K562 treated with DMSO at 1 percent for 24 hours (cell line): ENCODE measurements around the gene CFAP46. TPM values are rescaled to one million over a fixed set of nuclear protein-coding genes. Genes with fewer than 3 reads are reported as not detected.

Experiments used
- total RNA-seq: library from RNA; unstranded; fragments of 300-600 nt; gene quantifications from 2 replicates; pipeline ENCODE4 v1.2.3, GENCODE V29; 2022; ENCODE audit warnings: low read depth; ENCODE audit not compliant: insufficient read depth

CFAP46 gene
- not detected in 2 replicates for total RNA-seq

GRCh38 chr10:132942101-132943057 lies at the start of gene CFAP46:
CFAP46 (minus strand) TSS chr10:132942570; CDS start chr10:132942484, 86 bp downstream.

DNA sequence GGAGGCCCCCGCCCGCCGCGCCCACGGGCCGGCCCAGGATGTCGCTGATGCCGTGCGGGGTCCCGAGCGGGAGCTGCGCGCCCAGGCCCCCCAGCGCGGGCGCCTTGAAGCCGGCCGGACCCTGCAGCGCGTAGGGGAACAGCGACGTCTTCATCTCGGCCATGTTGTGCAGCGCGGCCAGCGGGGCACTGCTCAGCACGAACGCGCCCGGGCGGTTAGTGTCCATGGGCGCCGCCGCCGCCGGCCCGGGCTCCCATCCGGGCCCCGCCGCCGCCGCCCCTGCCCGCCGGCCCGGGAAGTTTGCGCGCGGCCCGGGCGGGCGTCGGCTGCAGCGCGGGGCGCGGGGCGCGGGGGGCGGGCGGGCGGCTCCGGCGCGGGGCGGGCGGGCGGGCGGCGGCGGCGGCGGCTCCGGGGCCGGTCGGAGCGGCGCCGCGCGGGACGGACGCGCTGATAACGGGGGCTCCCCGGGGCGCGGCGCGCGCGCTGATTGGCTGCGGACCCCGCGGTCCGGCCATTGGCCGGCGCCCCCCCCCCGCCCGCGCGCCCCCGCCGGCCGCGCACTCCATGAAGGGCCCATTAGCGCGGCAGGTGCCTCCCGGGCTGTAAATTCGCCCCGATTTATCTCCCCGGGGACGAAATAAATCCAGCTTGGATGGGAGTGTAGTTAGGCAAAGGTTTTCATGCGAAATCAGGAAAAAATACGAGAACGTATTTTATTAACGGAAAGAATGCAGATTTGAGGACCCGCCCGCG lies 156.5 kb downstream of the CFAP46 start, which contains the start of gene NKX6-2:
Gene NKX6-2, minus strand, starts transcription at position 425 of the 753 bp plus-strand sequence. Its CDS starts 199 bp downstream, at position 226.

Other genes starting within 250 kb of the CFAP46 start
- not detected in 2 replicates for gene NKX6-2, start 156.4 kb downstream of the CFAP46 start, total RNA-seq
- 0.25 TPM in 1 of 2 replicates, not detected in the other for gene ADGRA1, start 145.4 kb upstream of the CFAP46 start, total RNA-seq
- gene KNDC1, start 217.6 kb upstream of the CFAP46 start, total RNA-seq: 0.35 and 0.98 TPM in 2 replicates